GM18526 (cell line): Measurements from ENCODE around the gene MEF2A.

Experiments
- POLR2A ChIP-seq: IDR thresholded peaks from 3 replicates; pipeline ENCODE4 v1.6.1; 2011; ENCODE audit not compliant: insufficient read length; ENCODE audit errors: extremely low read depth

Gene MEF2A

GRCh38 chr15:99651023-99651807, 85.4 kb downstream of the MEF2A start:
- TF ChIP-seq POLR2A: no peak

- no peak for TF ChIP-seq POLR2A
Measured at GRCh38 chr15:99656205-99656604, 90.4 kb downstream of the MEF2A start.

GRCh38 chr15:99657996-99658395, 92.2 kb downstream of the MEF2A start:
- TF ChIP-seq POLR2A: no peak

- no peak for TF ChIP-seq POLR2A
Measured at GRCh38 chr15:99662903-99663302, 97.1 kb downstream of the MEF2A start.

GRCh38 chr15:99668533-99669182, 102.9 kb downstream of the MEF2A start:
- TF ChIP-seq POLR2A: no peak

GRCh38 chr15:99669250-99669649, 103.5 kb downstream of the MEF2A start:
- TF ChIP-seq POLR2A: no peak

- no peak for TF ChIP-seq POLR2A
Measured at GRCh38 chr15:99671926-99672635, 106.3 kb downstream of the MEF2A start.

GRCh38 chr15:99673111-99673510, 107.3 kb downstream of the MEF2A start:
- no peak for TF ChIP-seq POLR2A

GRCh38 chr15:99674279-99674678, 108.5 kb downstream of the MEF2A start:
- no peak for TF ChIP-seq POLR2A

GRCh38 chr15:99677540-99678134, 111.9 kb downstream of the MEF2A start:
- no peak for TF ChIP-seq POLR2A

- no peak for TF ChIP-seq POLR2A
Measured at GRCh38 chr15:99680276-99680675, 114.5 kb downstream of the MEF2A start.

GRCh38 chr15:99681990-99682389, 116.2 kb downstream of the MEF2A start:
- no peak for TF ChIP-seq POLR2A

GRCh38 chr15:99682455-99682854, 116.7 kb downstream of the MEF2A start:
- no peak for TF ChIP-seq POLR2A

GRCh38 chr15:99683000-99683670, 117.4 kb downstream of the MEF2A start:
- no peak for TF ChIP-seq POLR2A

GRCh38 chr15:99686290-99686689, 120.5 kb downstream of the MEF2A start:
- no peak for TF ChIP-seq POLR2A

- no peak for TF ChIP-seq POLR2A
Measured at GRCh38 chr15:99692825-99693224, 127.0 kb downstream of the MEF2A start.

- no peak for TF ChIP-seq POLR2A
Measured at GRCh38 chr15:99696096-99696495, 130.3 kb downstream of the MEF2A start.
